22Rv1 (cell line): ENCODE data around the gene MUC2.

Source experiments
- ZFX ChIP-seq: fragments of 450-650 bp; IDR thresholded peaks from 2 replicates; pipeline ENCODE4 v1.6.1; 2017; ENCODE audit warnings: antibody characterized with exemption, borderline replicate concordance
- TF ChIP-seq, protein P1 (sequence below): fragments of 450-650 bp; IDR thresholded peaks from 2 replicates; pipeline ENCODE4 v1.5.1; 2017; ENCODE audit warnings: mild to moderate bottlenecking

DNA sequence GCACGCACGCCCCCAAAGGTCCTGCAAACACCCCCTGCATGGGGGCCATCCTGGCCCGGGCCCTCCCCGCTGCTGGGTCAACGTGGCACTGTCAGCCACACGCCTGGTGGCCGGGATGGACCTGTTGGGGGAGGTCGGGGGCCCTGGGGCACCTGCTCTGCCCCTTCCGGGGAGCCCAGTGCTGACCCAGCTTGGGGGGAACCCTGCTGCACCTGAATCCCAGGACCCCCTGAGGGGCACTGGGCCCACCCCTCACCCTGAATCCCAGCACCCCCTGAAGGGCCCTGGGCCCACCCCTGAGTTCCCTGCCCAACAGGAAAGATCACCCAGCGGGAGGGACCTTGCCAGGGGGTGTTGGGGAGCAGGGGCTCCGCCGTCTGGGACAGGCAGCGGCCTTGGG, 37.7 kb upstream of the MUC2 start:
- TF ChIP-seq, protein P1, sequence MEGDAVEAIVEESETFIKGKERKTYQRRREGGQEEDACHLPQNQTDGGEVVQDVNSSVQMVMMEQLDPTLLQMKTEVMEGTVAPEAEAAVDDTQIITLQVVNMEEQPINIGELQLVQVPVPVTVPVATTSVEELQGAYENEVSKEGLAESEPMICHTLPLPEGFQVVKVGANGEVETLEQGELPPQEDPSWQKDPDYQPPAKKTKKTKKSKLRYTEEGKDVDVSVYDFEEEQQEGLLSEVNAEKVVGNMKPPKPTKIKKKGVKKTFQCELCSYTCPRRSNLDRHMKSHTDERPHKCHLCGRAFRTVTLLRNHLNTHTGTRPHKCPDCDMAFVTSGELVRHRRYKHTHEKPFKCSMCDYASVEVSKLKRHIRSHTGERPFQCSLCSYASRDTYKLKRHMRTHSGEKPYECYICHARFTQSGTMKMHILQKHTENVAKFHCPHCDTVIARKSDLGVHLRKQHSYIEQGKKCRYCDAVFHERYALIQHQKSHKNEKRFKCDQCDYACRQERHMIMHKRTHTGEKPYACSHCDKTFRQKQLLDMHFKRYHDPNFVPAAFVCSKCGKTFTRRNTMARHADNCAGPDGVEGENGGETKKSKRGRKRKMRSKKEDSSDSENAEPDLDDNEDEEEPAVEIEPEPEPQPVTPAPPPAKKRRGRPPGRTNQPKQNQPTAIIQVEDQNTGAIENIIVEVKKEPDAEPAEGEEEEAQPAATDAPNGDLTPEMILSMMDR: no peak
- no peak for TF ChIP-seq ZFX
